ENCODE measurements around the gene C16orf96. TPM values are rescaled to one million over a fixed set of nuclear protein-coding genes. Genes with fewer than 3 reads are reported as not detected.

The C16orf96 gene
- total and polyA plus RNA-seq, 2 donors (not counting 3 experiments of a cell fraction or from before 2014, with no cell fraction given): not detected

DNA sequence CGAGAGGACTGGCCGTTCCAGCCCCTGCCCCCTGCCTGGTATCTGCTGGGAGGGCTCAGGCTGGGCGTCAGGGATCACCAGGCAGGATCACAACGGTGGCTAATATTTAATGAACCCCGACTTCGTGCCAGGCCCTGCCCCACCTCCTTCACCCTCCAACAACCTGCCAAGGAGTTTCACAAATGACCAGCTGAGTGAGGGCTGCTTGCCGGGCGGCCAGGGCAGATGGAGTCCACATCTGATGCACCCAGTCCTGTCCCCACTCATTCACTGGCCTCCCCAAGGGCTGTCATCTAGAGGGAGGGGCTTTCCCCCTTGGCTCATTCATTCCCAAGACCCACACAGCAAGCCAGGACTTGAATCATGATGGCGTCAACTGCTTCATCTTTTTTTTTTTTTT lies 41.0 kb downstream of the C16orf96 start:
- POLR2A ChIA-PET: interaction anchor here (0.6 kb wide), 1 partner anchor 426 kb away, joined by 9 read pairs; no protein-coding TSS in a partner anchor
- Histone ChIP-seq H3K4me1 (ENCODE audit: control insufficient read depth, extremely low read depth, insufficient read depth, low read length) (no peaks in the 10 kb centered on the region), H4K20me1 (replicated peaks; ENCODE audit: control insufficient read depth, extremely low read depth, insufficient read depth, low read length) (no peaks in the 10 kb centered on the region), H3K9ac (replicated peaks; ENCODE audit: extremely low read depth, insufficient read depth, low read length) (no peak overlapping the region), H3K36me3 (ENCODE audit: control insufficient read depth in 2 of 2, extremely low read depth in 1 of 2, insufficient read depth in 2 of 2, low read length in 2 of 2) (no peaks in the 10 kb centered on the region), H3K9me3 (replicated peaks; ENCODE audit: control insufficient read depth, insufficient read depth, low read length) (no peaks in the 10 kb centered on the region), H3K79me2 (ENCODE audit: control insufficient read depth, insufficient read depth, low read length) (no peaks in the 10 kb centered on the region), H3K9me1 (replicated peaks; ENCODE audit: control insufficient read depth, extremely low read depth, insufficient read depth, low read length) (no peaks in the 10 kb centered on the region), H3K27me3 (ENCODE audit: control insufficient read depth in 2 of 2, insufficient read depth in 2 of 2, low read length in 2 of 2) (peaks cover 2 to 3% of the 10 kb centered on the region in 2 experiments), H3K27ac (ENCODE audit: insufficient read depth, low read depth, low read length) (no peak overlapping the region), H2AFZ (ENCODE audit: low read depth, low read length) (no peak overlapping the region), H3K4me3 (replicated peaks in 1 of 3; ENCODE audit: insufficient read depth in 1 of 3, low read depth in 1 of 3, low read length in 3 of 3) (no peak overlapping the region), H3K4me2 (ENCODE audit: insufficient read depth, low read length) (no peak overlapping the region)
- CTCF ChIA-PET: interaction anchor here (3.6 kb wide), 1 partner anchor 12 kb away, joined by 15 read pairs; no protein-coding TSS in a partner anchor
- no TSS peak for BruUV-seq (replicated peaks)
- DNase-seq (ENCODE audit: low read depth, low spot score): no peak
- dilution Hi-C loops (cut with MboI; ENCODE audit: extremely low pct_ligation_motif_present, low sequenced_read_pairs) (no loop called here), intact Hi-C loops (cut with micrococcal nuclease) (no loop called here)
- FAIRE-seq: no peak
- TF ChIP-seq JUN (IDR thresholded peaks at IDR 0.05; ENCODE audit: borderline replicate concordance, insufficient read depth, insufficient read length, low read depth): no peak
- TF ChIP-seq POLR2A (IDR thresholded peaks at IDR 0.05; ENCODE audit: low read depth, low read length): no peak
- TF ChIP-seq, protein P1, sequence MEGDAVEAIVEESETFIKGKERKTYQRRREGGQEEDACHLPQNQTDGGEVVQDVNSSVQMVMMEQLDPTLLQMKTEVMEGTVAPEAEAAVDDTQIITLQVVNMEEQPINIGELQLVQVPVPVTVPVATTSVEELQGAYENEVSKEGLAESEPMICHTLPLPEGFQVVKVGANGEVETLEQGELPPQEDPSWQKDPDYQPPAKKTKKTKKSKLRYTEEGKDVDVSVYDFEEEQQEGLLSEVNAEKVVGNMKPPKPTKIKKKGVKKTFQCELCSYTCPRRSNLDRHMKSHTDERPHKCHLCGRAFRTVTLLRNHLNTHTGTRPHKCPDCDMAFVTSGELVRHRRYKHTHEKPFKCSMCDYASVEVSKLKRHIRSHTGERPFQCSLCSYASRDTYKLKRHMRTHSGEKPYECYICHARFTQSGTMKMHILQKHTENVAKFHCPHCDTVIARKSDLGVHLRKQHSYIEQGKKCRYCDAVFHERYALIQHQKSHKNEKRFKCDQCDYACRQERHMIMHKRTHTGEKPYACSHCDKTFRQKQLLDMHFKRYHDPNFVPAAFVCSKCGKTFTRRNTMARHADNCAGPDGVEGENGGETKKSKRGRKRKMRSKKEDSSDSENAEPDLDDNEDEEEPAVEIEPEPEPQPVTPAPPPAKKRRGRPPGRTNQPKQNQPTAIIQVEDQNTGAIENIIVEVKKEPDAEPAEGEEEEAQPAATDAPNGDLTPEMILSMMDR (IDR thresholded peaks at IDR 0.05; ENCODE audit: extremely low read depth in 1 of 2, insufficient read depth in 1 of 2, low read depth in 1 of 2, low read length in 2 of 2): no peak
- TF ChIP-seq POLR2AphosphoS5 (IDR thresholded peaks at IDR 0.05; ENCODE audit: insufficient read depth, low read depth, low read length): no peak
- TF ChIP-seq MAX (IDR thresholded peaks at IDR 0.05; ENCODE audit: insufficient read depth, insufficient read length): no peak
- no peak for TF ChIP-seq GATA2 (IDR thresholded peaks at IDR 0.05; ENCODE audit: insufficient read depth, insufficient read length, low read depth, low read length)
- TF ChIP-seq MYC (IDR thresholded peaks at IDR 0.05; ENCODE audit: low read depth, low read length): no peak

All from endothelial cell of umbilical vein (primary cell).